Activated T-cell treated with anti-CD3 and anti-CD28 coated beads for 1 hour (primary cell): ENCODE results near the gene CARHSP1.
"Not testable (repeated sequence)": the region's sequence is repeated elsewhere in the genome, so short reads cannot be mapped to it uniquely, and the experiment has no call there.

Experiments used
- DNase-seq: peaks from one replicate; pipeline ENCODE4 v3.0.0-alpha.2; 2020; ENCODE audit warnings: low read depth

The CARHSP1 gene

DNA sequence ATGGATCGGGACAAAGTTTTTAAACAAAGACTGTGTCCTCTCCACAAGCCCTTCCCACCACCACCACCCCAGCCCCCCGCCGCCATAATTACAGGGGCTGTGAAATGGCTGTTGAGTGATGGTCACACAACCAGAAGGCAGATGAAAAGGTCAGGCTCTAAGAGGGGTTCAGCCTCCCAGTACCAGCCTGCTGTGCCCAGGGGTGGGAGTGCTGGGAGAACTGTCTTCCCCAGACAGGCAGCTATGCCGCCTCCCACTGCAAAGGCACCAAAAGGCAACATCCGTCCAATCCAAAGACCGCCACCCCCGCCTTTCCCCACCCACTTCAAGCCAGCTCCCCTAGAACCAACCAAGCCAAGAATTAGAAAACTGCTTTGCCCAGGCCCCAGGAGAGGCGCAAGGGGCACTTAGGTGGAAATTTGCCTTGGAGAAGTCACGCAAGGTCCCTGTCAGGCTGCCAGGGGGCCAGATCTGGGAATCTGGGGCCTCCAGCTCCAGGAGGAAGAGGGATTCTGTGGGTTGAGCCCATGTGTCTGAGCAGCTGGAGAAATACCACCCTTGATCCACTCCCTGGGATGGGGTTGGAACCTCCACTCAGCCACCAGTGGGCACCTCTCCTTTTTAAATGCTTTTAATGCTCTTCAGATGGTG is 14.4 kb downstream of the CARHSP1 start:
- DNase-seq, result no peak

DNA sequence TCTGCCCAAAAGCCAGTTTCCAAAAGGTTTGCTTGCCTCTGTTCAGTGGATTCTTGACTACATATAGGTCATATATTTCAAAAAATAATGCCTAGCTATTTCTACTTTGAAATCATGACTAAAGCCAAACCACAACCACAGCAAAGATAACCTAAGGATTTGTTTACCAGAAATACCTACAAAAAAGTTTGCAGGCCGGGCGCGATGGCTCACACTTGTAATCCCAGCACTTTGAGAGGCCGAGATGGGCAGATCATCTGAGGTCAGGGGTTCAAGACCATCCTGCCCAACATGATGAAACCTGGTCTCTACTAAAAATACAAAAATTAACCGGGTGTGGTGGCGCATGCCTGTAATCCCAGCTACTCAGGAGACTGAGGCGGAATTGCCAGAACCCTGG is 15.2 kb downstream of the CARHSP1 start:
- DNase-seq, result no peak

DNA sequence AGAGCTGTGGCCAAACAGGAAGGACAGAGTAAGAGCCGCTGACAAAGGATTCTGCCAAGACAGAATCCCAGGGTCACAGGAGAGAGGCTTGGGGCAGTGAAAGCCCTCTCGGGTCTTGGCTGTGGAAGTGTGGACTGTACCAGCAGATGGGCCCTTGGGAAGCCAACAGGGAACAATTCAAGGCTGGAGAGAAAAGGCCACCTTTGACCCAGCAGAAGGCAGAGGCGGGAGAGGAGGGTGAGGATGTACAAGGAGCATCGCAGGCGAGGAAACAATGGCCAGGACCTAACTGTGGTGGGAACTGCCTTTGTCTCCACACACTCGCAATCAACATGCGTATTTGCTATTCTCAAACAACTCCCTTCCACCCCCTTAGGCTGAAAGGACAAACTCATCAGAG is 15.7 kb downstream of the CARHSP1 start:
- no peak for DNase-seq

DNA sequence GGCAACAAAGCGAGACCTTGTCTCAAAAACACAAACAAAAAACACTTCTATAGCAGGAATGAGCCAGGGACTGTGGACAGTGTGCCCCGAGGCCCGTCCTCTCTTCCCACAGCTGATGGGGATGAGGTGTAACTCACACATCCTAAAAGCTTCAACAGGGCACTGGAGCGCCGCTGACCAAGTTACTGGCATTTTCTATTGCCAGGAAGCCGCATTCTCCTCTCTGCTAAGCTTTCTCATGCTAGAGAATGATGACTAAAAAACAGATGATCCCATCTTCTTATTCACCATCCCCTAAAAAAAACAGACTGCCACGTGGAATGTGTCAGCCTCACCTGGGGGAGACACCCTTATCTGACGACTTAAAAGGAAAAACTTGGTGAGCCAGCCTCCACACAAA is 16.3 kb downstream of the CARHSP1 start:
- no peak for DNase-seq

DNA sequence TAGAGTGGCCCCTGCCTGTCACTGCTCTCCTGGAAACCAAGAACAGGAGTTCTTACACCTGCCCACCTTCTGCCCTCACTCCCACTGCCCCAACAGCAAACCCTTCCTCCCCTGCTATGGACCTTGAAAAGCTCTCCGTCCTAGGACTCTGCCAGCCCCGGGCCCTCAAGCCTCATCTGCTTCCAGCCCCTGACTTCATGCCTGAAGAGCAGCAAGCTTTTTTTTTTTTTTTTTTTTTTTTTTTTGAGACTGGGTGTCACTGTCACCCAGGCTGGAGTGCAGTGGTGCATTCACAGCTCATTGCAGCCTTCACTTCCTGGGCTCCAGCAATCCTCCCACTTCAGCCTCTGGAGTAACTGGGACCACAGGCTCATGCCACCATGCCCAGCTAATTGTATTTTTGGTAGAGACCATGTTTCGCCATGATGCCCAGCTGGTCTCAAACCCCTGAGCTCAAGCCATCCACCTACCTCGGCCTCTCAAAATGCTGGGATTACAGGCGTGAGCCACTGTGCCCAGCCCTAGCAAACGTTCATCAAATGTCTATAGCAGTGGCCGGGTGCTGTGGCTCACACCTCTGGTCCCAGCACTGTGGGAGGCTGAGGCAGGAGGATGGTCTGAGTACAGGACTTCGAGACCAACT is 16.9 kb downstream of the CARHSP1 start:
- no peak for DNase-seq

DNA sequence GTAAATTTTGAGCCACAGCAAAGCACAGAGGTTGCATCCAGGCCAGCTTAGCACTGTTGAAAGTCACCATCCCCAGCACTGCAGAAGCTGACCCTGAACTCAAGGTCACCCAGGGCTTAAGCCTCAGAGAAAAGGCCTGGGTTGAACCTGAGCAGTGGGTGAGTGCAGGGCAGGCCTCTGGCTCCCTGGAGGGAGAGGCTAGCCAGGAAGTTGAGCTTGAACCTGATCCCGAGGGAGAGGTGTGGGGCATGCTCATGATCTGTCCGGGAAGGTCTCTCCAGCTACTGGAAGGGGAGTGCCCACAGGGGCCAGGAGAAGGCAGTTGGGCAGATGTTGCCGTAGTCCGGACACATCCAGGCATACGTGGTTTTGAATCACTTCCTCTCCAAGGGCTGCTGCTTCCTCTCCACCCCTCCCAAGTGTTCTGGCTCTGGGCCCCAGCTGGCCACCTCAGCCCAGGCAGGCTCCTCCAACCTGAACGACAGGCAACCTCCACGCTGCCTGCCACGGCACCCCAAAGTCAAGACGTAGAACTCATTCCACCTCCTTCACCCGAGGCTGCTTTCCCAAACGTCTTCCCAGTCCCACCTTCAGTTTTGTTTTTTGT is 18.4 kb downstream of the CARHSP1 start:
- no peak for DNase-seq

DNA sequence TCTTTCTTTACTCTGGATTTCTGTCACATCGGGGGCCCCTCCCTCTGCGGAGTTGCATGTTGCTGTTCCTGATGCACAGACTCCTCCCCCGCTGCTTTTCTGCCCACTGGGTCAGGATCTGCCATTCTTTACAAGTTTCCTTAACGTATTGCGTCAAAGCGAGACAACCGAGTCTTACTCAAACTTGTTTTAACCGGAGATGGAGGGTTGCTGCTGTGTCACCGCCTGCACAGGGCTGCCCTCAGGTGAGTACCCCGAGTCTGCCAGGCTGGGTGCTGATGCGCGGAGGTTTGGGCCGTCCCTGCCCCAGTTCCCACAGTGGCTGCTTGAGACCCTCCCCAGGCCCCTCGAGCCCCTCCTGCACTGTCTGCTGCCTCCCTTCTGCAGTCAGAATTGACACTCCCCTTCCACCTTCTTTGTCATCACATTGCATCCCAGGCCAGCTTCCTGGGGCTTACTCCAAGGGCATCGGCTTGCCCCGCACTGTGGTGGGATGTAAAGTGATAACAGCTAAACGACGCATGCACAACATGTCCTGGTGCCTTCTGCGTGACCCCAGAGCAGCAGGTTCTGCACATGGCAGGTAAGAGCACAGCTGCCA is 19.3 kb downstream of the CARHSP1 start:
- DNase-seq, result no peak

DNA sequence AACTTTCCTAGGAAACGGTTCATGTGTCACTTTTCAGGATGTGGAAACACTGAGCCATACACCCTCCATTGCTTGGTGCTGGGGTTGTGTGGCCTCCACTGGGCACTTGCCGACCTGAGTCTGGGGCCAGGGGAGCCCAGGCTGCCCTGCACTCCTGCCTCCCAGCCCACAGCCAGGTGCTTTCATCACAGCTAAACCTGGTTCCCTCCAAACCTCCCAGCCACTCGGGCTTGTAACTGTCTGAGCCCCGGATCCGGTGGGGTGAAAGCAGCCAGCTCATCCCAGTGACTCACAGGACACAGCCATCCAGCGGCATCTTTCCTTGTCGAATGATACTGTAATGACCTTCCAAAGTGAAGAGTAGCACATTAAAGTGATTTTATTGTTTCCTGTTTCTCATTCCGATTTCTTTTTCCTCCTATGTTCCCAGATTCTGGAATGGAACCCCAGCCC is 19.8 kb downstream of the CARHSP1 start:
- no peak for DNase-seq

DNA sequence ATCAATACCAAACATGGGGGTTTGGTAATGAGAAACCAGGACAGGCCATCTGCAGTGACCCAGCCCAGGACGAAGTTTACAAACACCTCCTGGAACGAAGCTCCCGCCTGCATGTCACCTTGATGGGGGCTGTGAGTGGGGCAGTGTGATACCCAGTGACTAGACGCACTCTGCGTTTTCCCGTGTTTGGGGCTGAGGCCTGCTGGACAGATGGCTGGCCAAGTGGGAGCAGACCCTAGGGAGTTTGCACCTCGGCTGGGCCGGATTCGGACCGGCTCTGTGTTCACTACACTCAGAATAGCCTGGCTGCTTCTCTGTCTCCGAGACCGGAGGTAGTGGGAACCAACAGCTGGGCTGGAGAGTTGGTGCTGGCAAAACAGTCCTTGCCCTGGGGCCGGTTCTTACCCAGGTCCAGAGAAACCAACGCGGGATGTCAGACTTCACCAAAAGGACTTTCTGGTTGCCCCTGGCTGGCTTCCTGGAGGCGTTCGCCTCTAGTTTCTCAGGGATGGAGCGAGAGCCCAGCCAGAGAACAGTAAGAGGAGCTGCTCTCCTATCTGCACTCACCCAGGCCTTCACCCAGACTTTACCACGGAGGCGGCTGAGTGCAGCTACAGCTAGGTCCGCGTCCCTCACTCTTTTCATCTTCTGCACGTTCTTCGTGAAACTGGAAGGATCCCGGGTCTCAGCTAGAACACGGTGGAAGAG is 20.4 kb downstream of the CARHSP1 start:
- DNase-seq, result no peak

DNA sequence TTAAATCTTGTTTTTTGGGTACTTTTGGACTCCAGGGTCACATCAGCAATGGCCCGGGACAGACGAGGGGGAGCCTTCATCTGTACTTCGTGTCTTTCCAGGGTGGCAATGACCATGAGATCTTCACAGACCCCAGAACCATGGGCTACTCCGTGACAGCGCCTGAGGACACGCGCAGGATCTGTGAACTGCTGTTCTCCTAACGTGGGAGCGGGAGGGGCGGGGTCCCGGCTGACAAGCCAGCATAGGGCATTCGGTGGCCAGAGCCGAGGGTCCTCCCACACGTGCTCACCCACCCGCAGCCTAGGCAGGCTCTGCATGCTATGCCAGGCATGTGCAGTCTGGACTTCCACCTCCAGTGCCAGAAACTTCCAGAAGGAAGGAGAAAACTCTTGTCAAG is 21.2 kb downstream of the CARHSP1 start:
- DNase-seq, result no peak

DNA sequence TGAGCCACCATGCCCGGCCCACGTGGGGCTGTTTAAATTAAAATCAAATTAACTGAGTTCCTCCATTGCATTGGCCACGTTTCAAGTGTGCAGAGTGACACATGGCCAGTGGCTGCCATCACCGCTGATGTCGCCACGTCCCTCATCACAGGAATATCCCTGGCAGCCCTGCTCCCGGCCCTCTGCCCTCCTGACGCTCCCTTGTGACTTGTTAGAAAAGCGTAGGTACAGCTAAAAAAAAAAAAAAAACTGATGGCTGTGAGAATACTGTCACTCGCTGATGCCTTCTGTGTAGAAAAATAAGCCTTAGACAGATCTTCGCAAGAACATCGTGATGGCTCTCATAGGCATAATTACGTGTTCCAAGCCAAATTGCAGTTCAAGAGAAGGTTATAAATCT is 21.7 kb downstream of the CARHSP1 start:
- no peak for DNase-seq

DNA sequence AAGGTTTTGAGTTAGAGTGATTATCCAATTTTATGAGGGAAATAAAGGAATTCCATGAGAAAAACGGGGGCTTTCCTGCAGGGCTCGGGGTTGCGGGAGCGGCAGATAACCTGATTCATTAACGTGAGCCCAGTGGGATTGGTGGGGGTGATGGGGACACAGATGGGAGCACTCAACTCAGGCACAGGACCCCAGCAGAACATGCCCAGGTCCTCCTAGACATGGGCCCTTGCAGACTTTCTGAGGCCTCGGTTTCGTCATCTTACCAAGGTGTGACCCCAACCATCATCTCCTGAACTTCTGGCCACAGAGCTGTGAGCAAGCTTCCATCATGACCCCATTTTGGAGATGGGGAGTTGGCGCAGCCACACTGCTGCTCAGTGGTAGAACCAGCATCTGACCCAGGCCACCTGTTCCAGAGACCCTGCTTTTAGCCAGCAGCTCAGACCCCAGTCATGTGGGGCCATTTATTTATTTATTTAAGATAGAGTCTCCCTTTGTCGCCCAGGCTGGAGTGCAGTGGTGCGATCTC is 22.3 kb downstream of the CARHSP1 start:
- no peak for DNase-seq

DNA sequence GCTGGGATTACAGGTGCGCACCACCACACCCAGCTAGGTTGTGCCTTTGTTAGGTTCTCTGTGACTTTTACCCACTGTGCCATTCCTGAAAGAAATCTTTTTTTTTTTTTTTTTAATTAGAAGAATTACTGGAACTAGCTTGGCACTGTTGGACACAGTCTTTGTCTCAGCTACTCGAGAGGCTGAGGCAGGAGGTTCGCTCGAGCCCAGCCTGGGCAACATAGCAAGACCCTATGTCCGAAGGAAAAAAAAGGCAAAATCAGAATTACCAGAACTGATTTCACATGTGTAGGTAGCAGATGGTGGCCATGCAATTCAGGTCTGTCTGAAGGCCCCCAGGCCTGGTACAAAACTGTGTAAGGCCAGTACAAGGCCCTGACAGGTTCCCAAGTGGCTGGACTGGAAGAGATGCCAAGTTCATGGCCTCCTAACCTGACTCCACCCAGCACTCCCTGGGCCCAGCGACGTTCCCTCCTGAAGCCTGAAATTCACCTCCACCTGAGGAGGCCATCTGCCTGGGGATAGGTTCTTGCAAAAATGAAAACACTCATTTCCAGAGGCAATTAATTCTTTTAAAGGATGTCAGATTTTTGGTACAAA is 23.0 kb downstream of the CARHSP1 start:
- DNase-seq, result no peak

DNA sequence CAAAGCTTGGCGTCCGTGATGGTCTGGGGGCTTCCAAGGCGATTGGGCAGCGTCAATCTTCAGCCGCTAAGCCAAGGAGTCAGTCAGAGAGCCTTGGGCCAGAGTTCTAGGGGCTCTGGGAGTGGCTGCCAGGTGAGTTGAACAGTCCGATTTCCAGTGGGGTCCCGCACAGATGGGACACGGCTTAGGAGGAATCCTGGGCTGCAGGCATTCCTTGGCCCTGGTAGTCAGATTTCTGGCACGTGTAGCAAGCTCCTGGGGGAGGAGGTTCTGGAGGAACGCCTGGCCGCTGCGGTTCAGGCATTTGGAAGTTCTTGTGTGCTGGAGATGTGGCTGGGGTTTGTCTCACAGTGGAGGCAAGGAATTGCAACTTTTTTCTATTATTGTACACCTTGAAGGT is 25.5 kb downstream of the CARHSP1 start:
- DNase-seq, result not testable (repeated sequence)

DNA sequence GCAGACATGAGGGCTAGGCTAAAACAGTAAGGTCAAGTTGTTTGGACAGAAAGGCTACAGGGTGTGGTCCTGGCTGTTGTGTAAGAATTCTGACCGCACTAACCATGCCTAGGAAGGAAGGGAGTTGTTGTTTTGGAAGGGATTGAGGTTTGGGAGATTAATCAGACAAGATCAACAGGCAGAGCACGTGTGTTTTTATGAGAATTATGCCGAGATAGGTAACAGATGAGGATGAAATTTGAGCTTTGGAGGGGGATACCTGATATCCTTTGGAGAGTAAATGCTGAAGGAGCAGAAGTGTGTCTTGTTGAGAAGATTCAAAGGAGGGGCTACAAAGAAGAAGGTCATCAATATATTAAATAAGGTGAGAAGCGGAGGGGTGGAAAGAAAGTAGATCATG is 26.8 kb downstream of the CARHSP1 start:
- not testable (repeated sequence) for DNase-seq

DNA sequence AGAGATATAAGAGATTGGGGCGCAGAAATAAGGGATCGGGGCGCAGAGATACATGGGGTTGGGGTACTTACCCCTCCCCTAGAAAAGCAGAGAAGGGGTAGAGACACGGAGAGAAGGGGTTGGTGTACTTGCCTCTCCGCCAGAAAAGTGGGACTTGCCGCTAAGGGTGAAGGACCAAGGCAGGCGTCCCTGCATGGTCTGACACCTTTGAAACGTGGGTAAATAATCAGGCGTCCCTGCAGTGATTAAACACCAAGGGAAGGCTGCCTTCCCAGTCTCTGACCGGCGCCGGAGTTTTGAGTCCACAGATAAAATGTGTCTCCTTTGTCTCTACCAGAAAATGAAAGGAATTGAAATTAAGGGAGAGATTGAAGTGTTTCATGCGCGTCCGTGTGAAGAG is 31.2 kb downstream of the CARHSP1 start:
- not testable (repeated sequence) for DNase-seq

DNA sequence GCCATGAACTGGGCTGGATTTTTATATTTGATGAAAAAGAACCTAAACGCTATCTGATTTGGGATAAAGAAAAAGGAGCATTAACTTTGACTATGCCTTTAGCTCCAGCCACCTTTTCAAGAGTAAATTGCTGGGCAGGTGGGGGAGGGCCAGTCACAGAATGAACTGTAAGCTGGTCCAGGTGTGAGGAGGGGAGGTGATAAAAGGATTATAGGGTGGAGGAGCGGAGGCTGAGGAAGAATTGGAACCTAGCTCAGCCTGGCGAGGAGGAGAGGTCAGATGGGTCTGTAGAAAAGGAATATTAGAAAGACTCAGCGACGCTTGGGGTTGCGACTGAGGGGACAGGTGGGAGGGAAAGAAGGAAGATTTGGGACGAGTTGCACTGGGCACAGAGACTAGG is 32.0 kb downstream of the CARHSP1 start:
- not testable (repeated sequence) for DNase-seq

DNA sequence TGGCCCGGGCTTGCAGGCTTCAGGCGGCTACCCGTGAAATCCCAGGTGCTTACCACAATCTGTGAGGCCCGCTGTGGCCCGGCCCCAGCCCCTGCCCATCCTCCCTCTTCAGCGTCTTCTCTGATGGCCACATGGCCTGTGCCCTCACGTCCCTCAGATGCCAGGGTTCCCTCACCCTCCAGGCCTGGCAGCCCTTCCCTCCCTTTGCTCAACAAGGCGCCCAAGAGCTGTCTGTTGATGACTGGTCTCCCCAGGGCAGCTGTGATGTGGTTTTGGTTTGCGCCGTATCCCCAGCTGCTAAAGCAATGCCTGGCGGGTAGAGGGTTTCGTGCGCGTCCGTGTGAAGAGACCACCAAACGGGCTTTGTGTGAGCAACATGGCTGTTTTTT is 36.1 kb downstream of the CARHSP1 start:
- DNase-seq, result no peak

DNA sequence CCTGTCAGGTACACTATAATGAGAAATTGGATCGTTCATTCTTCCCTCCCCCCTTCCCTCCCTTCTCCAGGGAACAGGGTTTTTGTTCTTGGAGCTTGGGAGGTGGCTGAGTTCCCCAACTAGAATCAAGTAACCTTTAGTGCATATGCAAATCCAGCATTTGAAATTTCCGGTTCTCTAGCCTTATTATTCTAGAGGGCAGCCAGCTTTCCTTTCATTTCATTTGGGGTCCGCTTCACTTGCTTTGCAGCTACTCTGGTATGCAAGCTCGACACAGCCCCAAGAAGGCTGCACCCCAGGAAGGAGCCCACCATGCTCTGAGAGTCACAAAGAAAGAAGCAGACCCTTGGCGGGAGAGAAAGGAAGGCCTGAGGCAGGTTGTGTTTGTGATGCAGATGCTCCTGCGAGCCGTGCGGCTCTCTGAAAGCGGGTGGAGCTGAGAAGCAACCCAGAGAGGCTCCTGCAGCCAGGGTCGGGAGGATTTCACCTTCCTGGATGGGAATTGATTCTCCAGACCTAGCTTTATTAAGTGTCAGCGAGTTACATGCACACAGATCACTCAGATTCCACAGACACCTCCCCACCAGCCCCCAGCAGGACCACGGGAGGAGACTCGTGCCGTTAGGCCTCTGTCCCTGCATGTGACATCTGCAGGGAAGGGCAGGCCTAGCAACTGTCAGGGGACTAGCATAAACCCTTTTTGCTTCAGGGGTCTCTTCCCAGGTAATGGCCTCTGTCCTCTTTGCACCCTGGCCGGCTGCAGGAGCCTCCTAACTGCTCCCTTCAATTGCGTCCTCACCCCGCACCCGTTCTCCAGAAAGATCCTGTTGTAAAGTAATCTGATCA is 36.7 kb downstream of the CARHSP1 start:
- no peak for DNase-seq

DNA sequence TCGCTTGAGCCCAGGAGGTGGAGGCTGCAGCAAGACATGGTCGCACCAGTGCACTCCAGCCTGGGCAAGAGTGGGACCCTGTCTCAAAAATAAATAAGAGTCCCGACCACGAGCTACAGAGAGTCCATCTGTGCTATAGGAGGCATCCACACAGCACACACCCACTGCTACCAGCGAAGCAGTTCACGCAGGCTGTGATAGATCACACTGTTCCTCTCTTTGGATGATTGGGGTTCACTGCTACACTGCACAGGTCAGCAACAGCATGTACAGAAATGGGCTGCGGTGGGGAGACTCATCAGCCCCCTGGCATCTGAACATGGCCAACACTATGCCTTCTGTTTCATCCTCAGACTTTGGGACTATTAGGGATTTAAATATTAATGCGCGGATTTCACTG is 37.4 kb downstream of the CARHSP1 start:
- DNase-seq, result no peak
